RCC 7860 (cell line): ENCODE measurements around the gene KRTAP1-3.
"Not testable (repeated sequence)": the region's sequence is repeated elsewhere in the genome, so short reads cannot be mapped to it uniquely, and the experiment has no call there.

Source experiments
- DNase-seq: peaks from one replicate; pipeline ENCODE4 v3.0.0-alpha.2; 2015; ENCODE audit warnings: low spot score
- FAIRE-seq: peaks from 2 replicates; lab custom pipeline; 2012; peaks lifted over from hg19 to GRCh38; lab: Jason Lieb, UNC

KRTAP1-3 gene

DNA sequence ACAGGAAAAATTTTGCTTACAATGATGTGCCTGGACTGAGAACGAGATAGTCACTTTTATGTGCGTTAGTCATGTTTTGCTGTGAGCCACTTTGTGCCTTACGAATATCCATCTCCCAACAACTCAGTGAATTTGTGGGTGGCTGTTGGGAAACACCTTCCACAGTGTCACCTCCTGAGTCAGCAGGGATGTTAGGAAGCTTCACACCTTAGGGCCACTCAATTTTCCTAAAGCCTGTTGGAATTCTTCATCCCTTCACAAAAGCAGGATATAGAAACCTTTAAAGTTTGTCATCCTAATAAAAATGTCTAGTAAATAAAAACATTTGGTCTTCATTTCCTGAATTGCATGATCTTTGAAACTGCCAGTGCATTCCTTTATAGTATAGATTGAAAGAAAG is 21.5 kb downstream of the KRTAP1-3 start:
- no peak for DNase-seq

DNA sequence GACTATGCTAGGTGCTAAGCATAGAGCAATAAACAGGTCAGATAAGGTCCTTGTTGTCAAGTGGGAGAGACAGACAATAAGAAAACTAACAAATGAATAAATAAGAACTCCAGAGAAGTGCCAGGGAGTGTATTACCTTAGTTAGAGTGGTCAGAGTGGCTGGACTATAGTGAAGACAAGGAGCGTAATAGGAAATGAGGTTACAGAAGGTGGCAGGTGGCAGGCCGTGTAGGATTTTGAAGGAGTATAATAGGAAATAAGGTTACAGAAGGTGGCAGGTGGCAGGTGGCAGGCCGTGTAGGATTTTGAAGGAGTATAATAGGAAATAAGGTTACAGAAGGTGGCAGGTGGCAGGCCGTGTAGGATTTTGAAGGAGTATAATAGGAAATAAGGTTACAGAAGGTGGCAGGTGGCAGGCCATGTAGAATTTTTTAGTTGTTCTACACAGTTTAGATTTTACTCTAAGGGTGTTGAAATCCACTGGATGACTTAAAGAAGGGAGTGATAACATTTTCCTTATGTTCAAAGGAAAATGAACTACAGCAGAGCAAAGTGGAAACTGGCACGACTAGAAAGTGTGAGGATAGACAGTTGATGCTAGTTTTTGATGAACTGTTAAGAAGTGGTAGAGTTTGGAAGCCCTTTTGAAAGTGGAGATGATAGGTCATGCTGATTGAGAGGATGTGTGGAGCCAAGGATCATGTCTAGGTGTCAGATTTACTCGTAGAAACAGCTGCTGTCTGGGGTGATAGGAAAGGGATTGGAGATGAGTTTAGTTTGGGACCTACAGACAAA is 22.2 kb downstream of the KRTAP1-3 start:
- DNase-seq (no peak), FAIRE-seq (no peak)

More for the DNA sequence above, 21.5 kb downstream of the KRTAP1-3 start:
- no peak for FAIRE-seq

GRCh38 chr17:41010441-41010840 is 24.2 kb downstream of the KRTAP1-3 start:
- DNase-seq (no peak), FAIRE-seq (no peak)

DNA sequence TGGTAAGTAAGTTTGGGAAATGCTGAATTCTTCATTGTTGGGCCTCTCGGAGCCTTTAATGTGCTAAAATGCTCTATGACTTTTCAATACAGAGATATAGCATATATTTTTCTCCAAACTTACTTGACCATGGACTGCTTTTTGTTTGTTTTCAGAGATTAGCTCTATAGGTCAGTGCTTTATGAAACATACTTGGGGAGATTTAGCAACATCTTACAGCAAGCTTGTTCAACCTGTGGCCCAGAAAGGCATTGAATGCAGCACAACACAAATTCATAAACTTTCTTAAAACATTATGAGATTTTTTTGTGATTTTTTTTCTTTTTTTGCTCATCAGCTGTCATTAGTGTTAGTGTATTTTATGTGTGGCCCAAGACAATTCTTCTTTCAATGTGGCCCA is 24.7 kb downstream of the KRTAP1-3 start:
- DNase-seq: no peak
- FAIRE-seq: no peak

DNA sequence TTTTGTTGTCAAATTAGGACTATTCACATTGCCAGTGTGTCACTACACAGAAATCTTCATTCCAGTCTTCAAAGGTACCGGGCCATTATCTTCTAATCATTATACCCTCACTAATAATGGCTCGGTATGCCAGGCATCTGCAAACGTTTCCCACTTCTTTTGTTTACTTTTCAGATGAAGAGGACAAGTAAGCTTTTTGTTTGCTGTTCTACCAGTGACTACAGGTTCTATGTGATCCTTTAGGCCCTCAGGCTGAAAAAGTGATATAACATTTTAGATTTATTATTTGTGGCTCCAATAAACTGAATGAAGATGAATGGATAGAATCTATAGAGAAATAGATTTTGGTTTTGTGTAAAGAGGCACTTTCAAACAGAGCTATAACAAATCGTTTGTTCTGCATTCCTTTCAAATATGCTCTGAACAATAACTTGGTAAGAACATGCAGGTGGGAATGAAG is 25.3 kb downstream of the KRTAP1-3 start:
- FAIRE-seq: no peak

GRCh38 chr17:41008811-41009210 is 25.9 kb downstream of the KRTAP1-3 start, which contains the start of gene KRTAP3-1:
Gene KRTAP3-1 (minus strand): TSS chr17:41009128. CDS start chr17:41009074, 54 bp downstream.
- DNase-seq: no peak
- no peak for FAIRE-seq

More for the DNA sequence above, 25.3 kb downstream of the KRTAP1-3 start:
- no peak for DNase-seq

DNA sequence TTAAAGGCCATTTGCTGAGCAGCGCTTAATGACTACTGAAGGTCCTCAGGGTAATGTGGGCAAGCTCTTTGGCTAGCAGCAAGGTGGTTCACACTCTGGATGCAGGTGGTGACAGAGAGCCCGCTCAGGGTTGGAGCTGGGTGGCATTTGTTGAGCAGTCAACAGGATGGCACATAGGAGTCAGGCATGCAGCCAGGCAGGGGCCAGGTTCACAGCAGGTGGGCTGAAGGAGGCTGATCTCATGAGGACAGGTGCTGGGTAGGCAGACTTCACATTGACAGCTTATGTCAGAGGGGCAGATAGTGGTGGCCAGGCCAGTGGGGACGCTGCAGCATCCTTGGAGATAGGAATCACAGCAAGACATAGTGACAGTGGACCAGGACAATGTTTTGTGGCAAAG is 30.3 kb downstream of the KRTAP1-3 start:
- DNase-seq (no peak), FAIRE-seq (no peak)

- FAIRE-seq (no peak), DNase-seq (no peak)
Observed at GRCh38 chr17:41003926-41004325, 30.7 kb downstream of the KRTAP1-3 start.

GRCh38 chr17:41002814-41003213 is 31.9 kb downstream of the KRTAP1-3 start:
- DNase-seq (no peak), FAIRE-seq (no peak)

DNA sequence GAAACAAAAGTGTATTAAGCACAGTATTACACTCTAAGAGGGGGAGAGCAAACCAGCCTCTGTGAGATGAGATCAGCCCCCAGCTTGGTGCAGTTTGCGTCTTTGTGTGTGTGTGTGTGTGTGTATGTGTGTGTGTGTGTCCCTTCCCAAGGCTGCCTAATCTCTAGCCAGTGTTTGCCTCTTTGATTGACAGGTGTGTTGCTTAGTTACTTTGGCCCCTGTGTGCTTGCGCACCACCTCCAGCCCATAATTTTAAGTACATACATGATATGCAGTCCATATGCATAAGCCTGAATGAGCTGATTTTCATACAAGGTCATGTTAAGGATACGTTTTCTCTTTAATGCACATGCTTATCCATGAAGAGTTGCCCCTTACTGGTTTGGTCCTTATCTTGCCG is 32.9 kb downstream of the KRTAP1-3 start:
- DNase-seq: no peak
- FAIRE-seq: no peak

GRCh38 chr17:40999563-40999962 is 35.1 kb downstream of the KRTAP1-3 start, which contains the start of gene KRTAP3-2:
Gene KRTAP3-2 (minus strand): TSS chr17:40999906. CDS start chr17:40999853, 53 bp downstream.
- DNase-seq, FAIRE-seq: not testable (repeated sequence)

- no peak for DNase-seq
- no peak for FAIRE-seq
Observed at GRCh38 chr17:40997361-40997760, 37.3 kb downstream of the KRTAP1-3 start.

DNA sequence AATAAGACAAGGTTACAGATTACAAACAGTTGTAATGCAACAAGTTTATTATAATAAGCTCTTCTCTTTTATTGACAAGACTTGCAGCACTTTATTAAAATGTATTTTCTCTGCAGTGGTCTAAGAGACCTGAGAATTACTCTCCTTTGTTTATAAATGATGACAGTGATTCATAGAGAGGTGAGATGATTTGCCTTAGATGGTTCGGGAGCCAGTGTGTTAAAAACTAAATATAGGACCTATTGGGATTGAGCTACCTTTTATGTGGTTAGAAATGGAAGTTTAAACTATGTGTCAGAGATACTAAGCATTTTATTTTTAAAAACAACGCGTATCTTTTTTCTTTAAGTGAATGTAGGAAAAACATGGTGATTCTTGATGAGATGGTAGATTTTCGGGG is 37.8 kb downstream of the KRTAP1-3 start:
- DNase-seq: no peak
- FAIRE-seq: no peak

GRCh38 chr17:40995116-40995515 is 39.6 kb downstream of the KRTAP1-3 start:
- no peak for DNase-seq
- no peak for FAIRE-seq

- DNase-seq (no peak), FAIRE-seq (no peak)
Observed at GRCh38 chr17:40993839-40994238, 40.8 kb downstream of the KRTAP1-3 start, which contains the start of gene KRTAP3-3. Gene KRTAP3-3 (minus strand): TSS chr17:40994164. CDS start chr17:40994097, 67 bp downstream.

DNA sequence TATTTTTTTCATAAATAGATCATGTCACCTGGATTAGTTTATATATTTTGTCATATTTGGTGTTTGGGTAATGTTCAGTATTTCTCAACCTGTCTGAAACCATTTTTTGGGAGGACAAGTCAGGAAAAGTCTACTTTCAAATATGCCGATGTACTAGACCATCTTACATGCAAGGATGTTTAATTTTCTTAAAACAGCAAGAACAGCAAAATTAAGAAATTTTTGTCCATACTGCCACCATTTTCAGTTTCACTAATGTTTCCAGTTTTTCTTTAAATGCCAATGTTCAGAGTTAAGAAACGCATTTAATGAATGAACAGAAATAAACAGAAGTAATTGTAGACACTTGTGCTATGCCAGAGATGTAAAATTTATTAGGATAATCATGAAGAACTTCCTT is 41.6 kb downstream of the KRTAP1-3 start:
- DNase-seq: no peak
- FAIRE-seq: no peak

DNA sequence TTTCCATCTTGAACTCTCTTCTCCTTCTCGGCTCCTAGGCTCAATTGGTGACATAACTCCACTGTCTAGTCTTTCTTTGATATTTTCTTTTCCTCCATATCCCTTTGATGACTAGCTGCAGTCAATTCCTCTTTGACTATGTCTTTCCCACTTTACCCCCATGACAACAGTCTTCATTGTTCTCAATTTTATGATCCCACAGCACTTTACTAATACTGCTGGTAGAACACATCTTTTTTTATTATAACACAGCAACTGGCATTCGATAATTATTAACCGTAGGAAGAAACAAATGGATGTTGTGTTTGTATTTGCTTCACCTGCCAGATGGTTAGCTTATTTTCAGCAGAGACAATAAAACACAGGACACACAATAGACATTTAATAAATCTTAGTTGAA is 42.0 kb downstream of the KRTAP1-3 start:
- DNase-seq: no peak
- FAIRE-seq: no peak

DNA sequence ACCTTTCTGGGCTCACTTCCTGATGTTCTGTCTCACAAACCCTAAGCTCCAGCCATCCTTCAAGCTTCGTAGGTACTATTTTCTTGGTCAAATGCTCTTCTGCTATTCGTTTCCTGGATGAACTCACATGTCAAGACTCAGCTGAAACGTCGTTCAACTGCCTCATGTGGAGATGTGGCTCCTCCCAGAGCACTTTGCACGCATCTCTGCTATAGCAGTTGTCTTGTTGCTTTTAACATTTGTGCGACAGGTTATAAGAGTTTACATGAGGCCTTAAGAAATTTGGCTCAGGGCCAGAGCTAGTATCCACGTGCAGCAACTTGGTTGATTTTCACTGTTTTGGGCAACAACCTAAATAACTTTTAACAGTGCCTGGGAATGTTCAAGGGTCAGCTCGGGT is 47.8 kb downstream of the KRTAP1-3 start:
- DNase-seq: no peak
- FAIRE-seq: no peak

GRCh38 chr17:40984226-40984625 is 50.4 kb downstream of the KRTAP1-3 start, which contains the start of gene KRT40:
Gene KRT40 (minus strand): TSS chr17:40984326. CDS start chr17:40984273, 53 bp downstream.
- FAIRE-seq: no peak

More at GRCh38 chr17:40984226-40984625, 50.4 kb downstream of the KRTAP1-3 start, which contains the start of gene KRT40:
- no peak for DNase-seq
